Stimulated activated CD8-positive, alpha-beta memory T cell treated with anti-CD3 and anti-CD28 coated beads, Interleukin-7, amount 100 ng/mL, for 4 hours (primary cell): ENCODE results near the gene BRF1.

ENCODE experiments used
- DNase-seq, 2 donors: peaks; one replicate each; pipeline ENCODE4 v3.0.0-alpha.2; 2020; ENCODE audit warnings: low read depth in 2 of 2

Gene BRF1

GRCh38 chr14:105193916-105194782 is 106.7 kb downstream of the BRF1 start:
- no peak for DNase-seq

GRCh38 chr14:105192866-105193731 is 107.7 kb downstream of the BRF1 start:
- peak in 1 of 2 donors; percentile 33 for DNase-seq

GRCh38 chr14:105187935-105188524 is 112.8 kb downstream of the BRF1 start:
- no peak for DNase-seq

- no peak for DNase-seq
Measured at GRCh38 chr14:105187116-105187515, 113.7 kb downstream of the BRF1 start.

GRCh38 chr14:105185973-105186372 is 114.8 kb downstream of the BRF1 start:
- no peak for DNase-seq

GRCh38 chr14:105185001-105185400 is 115.8 kb downstream of the BRF1 start:
- DNase-seq = no peak

GRCh38 chr14:105184461-105184860 is 116.3 kb downstream of the BRF1 start:
- no peak for DNase-seq

GRCh38 chr14:105182296-105183020 is 118.3 kb downstream of the BRF1 start:
- no peak for DNase-seq

GRCh38 chr14:105181549-105182295 is 119.1 kb downstream of the BRF1 start:
- no peak for DNase-seq

GRCh38 chr14:105180592-105181548 is 119.9 kb downstream of the BRF1 start, which contains the start of gene NUDT14:
Gene NUDT14, minus strand, starts transcription at chr14:105181312. Its CDS starts 103 bp downstream, at chr14:105181209.
- peak; percentile 49 to 76 for DNase-seq

- DNase-seq = no peak
Measured at GRCh38 chr14:105179191-105179590, 121.6 kb downstream of the BRF1 start.

GRCh38 chr14:105178868-105179140 is 122.0 kb downstream of the BRF1 start:
- DNase-seq = no peak

- no peak for DNase-seq
Measured at GRCh38 chr14:105178069-105178867, 122.5 kb downstream of the BRF1 start.

GRCh38 chr14:105177082-105177481 is 123.7 kb downstream of the BRF1 start:
- no peak for DNase-seq

- DNase-seq = no peak
Measured at GRCh38 chr14:105176513-105176912, 124.3 kb downstream of the BRF1 start.

GRCh38 chr14:105173901-105174894 is 126.6 kb downstream of the BRF1 start:
- DNase-seq = peak; percentile 17 to 42

- no peak for DNase-seq
Measured at GRCh38 chr14:105173145-105173544, 127.7 kb downstream of the BRF1 start.

- DNase-seq = no peak
Measured at GRCh38 chr14:105172476-105172875, 128.3 kb downstream of the BRF1 start.
